Inflammatory macrophage treated with lipopolysaccharide for 1 hour (primary cell): ENCODE results near the gene SYPL1.

ENCODE experiments used
- DNase-seq, 2 donors: peaks; one replicate each; pipeline ENCODE4 v3.0.0-alpha.2; 2020 to 2022

SYPL1 gene

DNA sequence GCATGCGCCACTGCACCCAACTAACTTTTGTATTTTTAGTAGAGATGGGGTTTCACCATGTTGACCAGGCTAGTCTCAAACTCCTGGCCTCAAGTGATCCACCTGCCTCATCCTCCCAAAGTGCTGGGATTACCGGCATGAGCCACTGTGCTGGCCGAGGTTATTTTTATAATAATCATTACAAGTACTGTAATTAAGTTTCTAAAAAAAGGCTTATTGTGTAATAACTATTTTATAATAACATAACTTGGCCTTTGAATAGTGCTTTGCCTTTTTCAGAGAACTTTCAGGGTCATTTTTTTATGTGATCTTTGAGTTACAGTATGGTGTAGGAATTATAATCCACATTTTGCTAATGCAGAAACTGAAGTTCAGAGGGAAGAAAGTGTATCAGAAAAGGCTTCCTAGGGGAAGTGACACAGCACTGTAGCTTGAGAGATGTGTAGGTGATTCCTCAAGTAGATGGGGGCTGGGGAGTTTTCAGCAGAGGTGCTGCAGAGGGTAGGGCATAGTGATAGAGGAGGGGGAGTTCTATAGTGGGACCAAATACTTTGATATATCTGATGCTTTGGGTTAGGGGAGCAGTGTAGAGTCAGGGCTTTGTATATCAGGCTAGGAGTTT, 9.2 kb upstream of the SYPL1 start:
- DNase-seq = no peak

DNA sequence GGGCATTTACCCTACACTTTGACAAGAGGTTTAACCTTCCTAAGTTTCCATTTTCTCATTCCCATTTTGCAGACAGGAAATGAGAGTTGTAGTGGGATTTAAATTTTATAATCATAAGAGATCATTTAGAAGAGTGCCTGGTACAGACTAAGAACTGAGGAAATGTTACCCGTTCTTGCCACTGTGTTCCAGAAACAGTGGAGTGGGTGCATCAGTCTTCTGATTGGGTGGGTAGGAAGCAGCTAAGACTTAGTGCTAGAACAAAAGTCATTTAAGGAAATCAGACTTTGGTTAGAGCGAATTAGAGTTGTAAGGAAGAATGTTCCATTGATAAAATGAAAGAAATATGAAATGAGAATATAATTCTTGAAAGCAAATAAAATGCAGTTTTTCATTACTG, 8.4 kb upstream of the SYPL1 start:
- DNase-seq = no peak

DNA sequence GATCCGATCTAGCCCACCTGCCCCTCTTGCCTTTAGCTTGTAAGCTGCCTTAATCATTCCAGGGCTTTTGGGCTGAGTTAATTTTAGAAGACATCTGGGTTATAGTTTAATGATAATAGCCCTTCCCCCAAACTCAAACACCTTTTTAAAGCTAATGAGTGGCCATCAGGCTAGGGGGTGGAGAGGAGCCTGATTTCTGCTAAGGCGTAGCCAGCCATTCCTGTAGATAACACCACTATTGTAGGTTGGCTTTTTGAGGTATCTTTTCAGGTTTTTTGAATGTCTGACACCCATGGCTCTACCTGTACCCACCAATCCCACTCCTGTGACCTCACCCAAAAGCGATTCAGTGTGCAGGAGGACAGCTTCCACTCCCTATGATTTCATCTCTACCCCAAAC, 7.6 kb upstream of the SYPL1 start:
- DNase-seq = no peak

DNA sequence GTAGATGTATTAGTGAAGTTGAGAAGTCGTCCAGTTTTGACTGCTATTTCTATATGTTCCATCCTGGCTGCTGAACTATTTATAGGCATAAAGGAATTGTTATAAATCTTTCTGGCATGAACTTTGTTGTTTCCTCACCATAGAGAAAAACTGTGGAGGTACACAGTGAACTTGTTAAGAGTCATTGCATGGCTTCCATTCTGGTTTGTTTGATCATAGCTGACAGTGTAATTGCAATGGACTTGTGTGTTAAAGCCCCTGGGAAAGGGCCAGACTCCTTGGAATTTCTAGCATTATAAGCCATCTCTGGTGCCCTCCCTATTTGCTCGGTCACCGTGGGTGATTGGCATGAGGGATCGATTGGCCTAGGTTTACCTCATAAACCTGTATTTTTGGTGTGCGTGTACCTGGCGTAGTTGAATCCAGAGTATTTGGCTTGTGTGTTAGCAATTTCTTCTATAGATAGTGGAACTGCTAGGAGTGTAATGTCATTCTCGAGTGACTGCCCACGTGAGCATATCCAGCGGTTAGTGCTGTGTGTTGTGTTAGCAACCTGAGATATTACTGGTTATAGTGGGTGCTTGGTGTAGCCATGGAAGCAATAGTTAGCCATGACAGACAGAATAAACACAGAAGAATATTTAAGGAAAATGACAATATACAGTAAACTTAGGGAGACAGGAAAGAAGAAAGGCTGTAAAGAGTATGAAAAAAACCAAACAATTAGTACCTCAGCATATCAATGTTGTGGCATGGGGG, 5.9 kb upstream of the SYPL1 start:
- no peak for DNase-seq

DNA sequence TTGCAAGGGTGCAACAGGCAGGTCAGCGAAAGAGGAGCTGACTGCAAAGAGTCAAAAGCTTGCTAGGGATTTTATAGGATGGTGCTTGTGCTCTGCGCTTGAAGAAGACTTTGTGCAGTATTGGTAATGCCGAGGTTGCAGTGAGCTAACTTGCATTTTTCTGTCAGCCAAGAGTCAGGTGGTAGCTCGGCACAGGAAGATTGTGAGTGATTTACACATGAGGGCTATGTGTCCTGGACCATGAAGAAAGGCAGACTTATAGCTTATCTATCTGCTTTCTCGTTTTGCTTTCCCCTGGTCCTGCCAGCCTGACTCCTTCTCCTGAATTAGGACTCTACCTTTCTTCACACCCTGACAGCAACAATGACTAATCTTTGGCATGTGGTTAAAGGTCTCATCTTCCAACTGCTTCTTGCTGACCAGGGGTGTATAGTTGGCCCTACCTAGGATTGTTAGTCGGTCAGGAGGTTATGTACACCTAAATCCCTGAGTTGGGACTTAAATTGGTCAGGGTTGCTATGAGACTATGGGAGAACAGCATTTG, 4.1 kb upstream of the SYPL1 start:
- no peak for DNase-seq

DNA sequence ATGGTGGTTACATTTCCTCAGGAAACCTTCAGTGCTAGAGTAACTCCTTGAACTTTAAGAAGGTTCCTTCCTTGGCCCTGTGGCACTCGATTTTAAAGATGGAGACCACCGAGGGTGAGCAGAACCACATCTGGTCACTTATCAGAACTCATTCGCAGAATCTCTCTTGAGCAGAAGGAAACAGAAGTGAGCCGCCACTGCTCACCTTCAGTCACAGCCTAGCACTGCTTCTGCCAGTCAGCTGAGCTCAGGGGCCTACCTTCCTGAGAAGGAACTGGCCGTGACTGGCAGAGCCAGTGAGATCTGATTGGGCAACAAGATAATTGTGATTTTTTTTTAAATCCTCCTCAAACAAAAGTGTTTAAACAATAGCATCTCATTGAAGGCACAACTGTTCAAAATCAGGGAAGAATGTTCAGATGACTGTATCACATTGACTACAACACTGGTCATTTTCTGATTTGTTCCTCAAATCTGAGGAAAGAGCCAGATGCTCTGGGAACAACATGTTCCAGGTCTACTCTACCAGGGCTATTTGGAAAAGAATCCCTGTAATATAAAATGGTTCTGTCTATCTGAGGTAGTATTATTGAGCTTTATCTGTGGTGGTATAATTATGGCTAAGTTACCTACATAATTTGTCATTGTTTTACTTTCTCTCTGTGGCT, 2.7 kb upstream of the SYPL1 start:
- no peak for DNase-seq

DNA sequence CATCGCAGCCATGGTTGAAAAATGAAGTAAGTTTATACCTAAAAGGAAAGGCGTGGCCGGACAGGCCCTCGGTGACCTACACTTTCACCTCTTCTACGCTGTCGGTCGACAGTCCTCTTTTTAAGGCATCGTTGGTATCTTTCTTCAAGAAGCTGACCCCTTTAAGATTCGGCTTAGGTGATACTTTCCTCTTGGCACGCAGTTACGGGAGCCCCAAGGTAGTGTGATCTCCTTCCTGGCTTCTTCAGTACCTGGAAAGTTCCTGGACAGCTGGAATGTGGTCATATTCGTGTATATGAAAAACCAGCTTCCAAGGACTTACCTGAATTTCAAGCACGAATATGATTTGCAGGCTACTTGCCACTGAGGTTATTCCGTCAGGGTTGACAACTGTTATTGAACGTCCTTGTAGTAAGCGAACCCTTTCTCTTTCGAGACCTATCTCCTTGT, 885 bp upstream of the SYPL1 start:
- DNase-seq = no peak

DNA sequence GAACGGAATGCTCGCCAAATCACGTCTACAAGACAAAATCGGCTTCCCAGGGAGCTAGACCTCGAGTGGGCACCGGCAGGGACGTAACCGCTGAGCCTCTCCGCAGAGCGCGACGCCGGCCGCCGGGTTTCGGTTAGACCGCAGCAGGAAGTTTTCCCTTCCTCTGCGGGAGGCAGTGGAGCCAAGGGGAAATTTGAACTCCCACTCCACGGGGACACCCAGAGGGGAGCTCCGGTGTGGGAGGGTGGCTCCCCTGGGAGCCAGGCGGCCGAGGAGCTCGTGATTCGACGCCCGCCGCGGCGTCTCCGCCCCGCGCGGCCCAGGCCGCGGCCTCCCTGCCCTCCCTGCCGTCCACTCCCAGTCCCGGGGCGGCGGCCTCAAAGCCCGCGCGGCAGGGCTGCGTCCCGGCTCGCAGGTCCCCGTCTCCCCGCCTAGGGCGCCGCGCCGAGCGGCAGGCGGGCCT, 426 bp downstream of the SYPL1 start:
- DNase-seq = peak; percentile 68 to 90

DNA sequence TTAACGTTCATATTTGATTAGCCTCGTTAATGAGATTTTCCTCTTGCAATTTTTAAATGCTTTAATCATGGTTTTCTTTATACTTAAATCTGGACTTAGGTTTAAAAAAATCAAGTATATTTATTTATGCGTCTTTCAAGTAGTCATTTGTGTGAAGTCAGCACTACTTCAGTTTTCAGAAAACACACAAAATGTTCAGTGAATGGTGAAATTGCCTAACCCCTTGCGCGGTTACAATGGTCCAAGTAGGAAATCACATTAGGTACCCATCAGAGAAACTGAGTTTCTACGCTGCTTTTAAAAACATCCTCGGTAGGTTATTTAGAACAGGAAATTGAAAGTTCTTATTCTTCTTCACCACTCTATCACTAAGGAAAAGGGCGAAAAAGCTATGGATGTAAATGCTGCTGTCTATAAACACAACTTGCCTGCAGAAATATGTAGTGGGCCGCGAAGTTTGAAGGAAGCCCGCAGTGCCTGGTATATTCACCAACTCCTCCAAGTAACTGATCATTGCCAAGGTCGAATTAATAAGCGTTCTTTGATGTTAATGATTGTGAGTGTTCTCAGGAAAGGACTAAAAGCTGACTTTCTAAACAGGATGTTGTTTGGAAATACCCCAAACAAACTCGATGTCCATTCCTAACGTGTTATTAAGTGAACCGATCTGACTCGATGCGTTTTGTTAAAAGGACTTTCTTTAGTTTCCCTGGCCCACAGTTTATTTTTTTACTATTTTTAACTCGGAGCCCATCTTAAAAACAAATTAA, 1.0 kb downstream of the SYPL1 start:
- DNase-seq = peak in 1 of 2 donors; percentile 23

DNA sequence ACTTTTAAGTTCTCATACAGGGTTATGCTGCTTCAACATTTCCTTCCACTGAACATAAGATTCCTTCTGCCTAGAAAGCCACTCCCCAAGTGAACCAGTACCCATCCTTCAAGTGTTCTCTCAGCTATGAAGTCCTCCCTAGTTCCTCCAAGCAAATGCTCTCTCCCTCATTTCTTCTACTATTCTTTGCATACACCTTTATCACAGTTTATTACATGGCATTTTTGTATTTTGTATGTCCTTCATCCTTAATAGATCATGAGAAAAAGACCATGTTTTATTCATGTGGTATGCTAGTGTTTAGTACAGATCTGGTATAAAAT, 1.9 kb downstream of the SYPL1 start:
- DNase-seq = no peak

DNA sequence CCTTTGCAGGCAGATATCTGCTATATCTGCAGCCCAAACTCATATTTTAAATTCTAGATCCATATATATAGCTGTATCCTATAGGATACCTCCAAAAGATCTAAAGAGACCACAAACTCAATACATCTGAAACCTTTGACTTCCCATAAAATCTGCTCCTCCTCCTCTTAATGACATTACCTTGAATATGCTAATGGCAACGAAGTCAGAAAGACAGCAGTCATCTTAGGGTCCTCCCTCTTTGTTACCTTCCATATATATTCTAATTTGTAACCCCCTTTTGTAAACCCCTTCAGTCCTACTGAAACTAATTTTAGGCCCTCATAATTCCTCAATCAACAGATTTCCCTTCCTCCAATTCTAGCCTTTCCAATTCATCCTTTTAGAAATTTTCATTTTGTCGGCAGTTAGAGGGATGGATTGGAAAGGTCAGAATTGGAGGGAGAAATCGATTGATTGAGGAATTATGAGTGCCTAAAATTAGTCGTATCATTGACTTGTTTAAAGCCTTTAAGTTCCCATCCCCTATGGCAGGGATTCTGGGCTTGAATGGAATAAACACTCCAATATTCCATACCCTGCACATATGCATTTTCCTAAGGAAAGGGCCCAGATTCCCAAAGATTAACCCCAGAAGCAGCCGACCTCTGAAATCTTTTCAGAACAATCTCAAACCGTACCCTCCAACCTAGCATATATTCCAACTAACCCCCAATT, 2.4 kb downstream of the SYPL1 start:
- DNase-seq = no peak

DNA sequence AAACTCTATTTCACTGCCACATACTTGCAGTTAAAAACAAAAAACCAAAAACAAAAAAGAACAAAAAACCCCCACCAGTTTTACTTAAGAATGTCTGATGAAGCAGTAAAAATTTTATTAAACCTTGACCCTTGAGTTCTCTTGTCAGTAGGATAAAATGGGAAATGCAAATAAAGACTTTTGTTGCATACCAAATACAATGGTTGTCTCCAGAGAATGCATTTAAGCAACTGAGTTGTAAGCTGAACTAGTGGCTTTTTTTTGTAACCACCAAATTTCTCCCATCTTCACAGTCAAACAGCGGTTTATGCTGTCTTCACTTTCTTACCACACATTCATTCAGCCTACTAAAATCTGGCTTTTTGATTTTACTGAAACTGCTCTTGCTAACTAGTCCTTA, 3.1 kb downstream of the SYPL1 start:
- DNase-seq = no peak

DNA sequence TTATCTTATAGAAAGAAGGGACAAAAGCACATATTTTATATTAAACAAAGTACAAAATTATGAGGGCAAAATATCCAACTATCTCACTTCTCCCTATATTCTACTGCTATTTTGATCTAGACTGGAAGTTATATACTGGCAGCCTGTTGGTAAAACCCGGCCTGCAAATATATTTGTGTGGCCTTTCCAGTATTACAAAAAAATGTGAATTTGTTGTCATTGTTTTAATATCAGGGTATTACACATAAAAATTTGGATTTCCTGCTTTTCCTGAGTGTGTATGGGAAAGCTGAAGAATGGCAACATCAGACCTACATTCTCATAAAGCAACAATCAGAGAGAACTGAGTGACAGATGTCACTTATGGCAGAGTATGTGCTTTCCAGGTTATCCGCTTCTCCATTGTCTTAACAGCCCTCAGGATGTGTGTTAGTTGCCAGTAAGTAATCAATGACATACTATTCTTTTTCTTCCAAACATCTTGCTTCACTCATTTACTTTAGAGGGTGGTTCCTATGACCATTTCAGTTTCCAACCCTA, 7.3 kb downstream of the SYPL1 start:
- peak; percentile 41 to 63 for DNase-seq

DNA sequence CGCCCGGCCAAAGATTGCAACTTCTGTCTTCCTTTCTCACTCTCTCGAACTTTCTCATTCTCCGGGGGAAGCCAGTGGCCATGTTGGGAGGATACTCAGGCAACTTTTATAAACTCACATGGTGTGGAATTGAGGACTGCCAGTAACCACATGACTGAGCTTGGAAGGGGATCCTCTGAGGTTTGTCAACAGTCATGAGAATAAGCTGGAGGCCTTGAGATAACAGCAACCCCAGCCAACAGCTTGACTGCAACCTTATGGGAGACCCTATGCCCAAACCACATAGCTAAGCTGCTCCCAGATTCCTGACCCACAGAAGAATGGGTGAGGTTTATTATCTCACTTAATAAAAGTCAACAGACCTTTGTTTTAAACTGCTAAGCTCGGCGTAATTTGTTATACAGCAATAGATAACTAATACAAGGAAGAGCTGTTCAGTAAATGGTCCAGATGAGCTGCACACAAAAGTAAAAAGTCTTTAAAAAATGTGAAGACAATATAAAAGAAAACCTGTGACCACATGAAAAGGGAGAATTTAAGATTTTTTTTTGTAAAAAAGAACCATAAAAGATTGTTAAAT, 9.6 kb downstream of the SYPL1 start:
- no peak for DNase-seq

DNA sequence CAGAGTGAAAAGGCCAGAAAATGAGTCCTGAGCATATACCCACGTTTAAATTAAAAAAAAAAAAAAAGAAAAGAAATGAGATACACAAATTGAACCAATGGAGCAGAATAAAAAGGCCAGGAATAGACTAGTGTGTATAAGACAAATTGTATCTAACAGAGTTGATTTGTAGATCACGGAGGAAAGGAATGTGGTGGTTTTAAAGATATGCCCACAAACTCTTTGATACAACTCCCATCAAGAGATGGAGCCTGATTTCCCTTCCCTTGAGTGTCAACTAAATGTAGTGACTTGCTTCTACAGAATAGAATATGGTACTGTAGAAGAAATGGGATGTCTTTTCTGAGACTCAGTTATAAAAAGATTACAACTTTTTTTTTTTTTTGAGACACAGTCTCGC, 10.4 kb downstream of the SYPL1 start:
- DNase-seq = no peak

DNA sequence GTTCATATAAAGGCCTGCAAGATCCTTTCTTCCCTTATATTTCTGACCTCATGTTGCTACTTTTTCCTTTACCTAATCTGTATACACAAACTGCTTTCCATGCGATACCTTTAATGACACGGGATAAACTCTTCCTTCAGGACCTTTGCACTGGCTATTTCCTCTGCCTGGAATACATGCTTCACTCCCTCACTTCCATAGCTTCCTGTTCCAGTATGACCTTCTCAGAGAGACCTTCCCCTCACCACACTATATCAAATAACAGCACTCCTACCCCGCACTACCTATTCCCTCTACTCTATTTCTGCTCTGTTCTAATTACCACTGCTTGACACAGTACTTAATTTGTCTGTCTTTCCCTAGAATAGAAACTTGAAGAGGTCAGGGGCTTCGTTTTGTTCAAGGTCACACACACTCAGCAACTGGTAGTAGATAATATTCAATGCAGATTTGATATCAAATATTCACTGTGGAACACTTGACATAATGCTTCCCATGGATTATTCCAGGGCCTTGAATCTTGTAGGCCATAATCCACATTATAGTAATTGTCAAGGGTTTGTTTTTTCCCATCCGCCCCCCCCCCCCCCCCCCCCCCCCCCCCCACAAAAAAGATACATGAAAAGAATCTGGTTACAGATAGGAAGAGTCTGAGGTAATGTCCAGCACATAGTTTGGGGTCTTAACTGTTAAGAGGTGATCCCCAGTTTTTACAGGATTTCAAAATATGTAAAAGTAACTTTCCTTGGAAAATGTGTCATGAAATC, 11.1 kb downstream of the SYPL1 start:
- DNase-seq = no peak

DNA sequence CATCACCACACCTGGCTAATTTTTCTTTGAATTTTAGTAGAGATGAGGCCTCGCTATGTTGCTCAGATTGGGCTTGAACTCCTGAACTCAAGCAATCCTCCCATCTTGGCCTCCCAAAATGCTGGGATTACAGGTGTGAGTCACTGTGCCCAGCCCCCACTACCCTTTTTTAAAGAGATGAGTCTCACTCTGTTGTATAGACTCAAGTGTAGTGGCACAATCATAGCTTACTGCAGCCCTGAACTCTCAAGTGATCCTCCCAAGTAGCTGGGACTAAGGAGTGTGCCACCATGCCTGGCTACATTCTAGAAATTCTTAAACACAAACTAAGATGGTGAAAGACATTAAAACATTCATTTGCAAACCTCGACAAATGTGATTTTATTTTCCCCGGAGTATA, 12.6 kb downstream of the SYPL1 start:
- no peak for DNase-seq

DNA sequence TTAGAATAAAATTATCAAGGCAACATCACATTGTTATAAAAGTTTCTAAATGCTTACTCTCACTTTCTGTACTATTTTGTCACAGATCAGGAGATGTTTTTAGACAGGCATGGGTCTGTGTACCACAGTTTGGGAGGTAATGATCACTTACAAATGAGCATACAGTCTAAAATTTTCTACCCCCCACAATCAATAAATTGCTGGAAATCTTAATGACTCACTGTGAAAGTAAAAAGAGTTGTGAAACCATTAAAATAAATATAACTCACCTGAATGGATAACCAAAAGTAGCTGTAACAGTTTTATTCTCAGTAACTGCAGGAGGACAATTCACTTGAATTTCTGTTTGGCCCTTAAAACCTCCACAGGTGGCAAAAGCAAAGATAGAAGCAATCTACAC, 13.2 kb downstream of the SYPL1 start:
- no peak for DNase-seq

DNA sequence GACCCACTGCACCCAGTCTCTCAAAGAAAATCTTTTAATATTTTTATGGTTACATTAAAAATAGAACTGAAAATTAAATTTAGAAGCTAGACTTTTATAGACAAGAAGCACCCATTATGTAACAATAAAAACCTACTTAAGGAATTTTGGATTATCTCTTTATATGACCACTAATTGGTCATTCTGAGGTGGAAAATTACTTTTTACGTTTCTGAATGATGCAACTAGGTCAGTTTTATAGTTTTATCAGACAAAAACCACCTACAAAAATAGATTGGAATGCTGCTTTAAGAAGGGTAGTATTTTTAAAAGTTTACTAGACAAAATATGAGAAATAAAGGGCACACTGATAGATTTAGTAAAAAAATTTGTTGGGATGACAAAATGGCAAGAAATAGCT, 16.5 kb downstream of the SYPL1 start:
- no peak for DNase-seq

DNA sequence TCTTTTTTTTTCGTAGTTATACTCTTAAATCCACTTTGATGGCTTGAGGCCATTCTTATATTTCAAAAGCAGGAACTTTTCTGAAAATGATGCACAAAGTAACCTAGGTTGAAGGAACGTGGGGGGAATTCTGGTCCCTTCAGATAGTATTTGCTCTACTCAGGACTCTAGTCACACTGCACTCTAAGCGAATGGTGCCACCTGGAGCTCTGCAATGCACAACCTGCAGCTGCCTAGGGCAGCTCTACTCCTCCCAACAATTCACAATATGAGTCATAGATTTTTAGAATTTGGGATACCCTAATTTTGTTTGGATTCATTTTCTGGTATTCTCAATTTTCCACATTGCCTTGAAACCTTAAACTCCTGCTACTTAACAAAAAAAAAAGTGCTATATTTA, 17.3 kb downstream of the SYPL1 start:
- no peak for DNase-seq

DNA sequence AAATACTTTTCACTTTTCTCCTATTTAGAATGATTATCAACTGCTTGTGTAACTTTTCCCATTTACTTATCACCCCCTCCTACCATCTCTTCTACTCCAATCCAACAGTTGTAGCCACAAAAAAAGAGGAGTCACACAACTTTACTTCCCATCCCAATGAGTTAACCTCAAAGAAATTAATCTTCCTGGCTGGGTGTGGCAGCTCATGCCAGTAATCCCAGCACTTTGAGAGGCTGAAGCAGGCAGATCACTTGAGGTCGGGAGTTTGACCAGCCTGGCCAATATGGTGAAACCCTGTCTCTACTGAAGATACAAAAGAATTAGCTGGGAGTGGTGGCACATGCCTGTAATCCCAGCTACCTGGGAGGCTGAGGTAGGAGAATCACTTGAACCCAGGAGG, 19.9 kb downstream of the SYPL1 start:
- no peak for DNase-seq
